ENCODE results near the gene FRMD3.

FRMD3 gene

GRCh38 chr9:83431101-83432060, 106.8 kb downstream of the FRMD3 start:
- DNase-seq, result no peak

- DNase-seq, result no peak
Observed at GRCh38 chr9:83430681-83431080, 107.5 kb downstream of the FRMD3 start.

GRCh38 chr9:83429229-83429628, 109.0 kb downstream of the FRMD3 start:
- no peak for DNase-seq

- no peak for DNase-seq
Observed at GRCh38 chr9:83425240-83425639, 113.0 kb downstream of the FRMD3 start.

GRCh38 chr9:83424831-83425230, 113.4 kb downstream of the FRMD3 start:
- no peak for DNase-seq

GRCh38 chr9:83423815-83424707, 114.1 kb downstream of the FRMD3 start:
- DNase-seq, result no peak

GRCh38 chr9:83422527-83422926, 115.7 kb downstream of the FRMD3 start:
- no peak for DNase-seq

- DNase-seq, result no peak
Observed at GRCh38 chr9:83420486-83420885, 117.7 kb downstream of the FRMD3 start.

- DNase-seq, result peak; percentile 27
Observed at GRCh38 chr9:83419961-83420360, 118.2 kb downstream of the FRMD3 start.

GRCh38 chr9:83418283-83418682, 119.9 kb downstream of the FRMD3 start:
- DNase-seq, result no peak

- no peak for DNase-seq
Observed at GRCh38 chr9:83413367-83413766, 124.8 kb downstream of the FRMD3 start.

- DNase-seq, result no peak
Observed at GRCh38 chr9:83410701-83411100, 127.5 kb downstream of the FRMD3 start.

GRCh38 chr9:83406921-83407320, 131.3 kb downstream of the FRMD3 start:
- no peak for DNase-seq

- no peak for DNase-seq
Observed at GRCh38 chr9:83405759-83406158, 132.4 kb downstream of the FRMD3 start.

- DNase-seq, result no peak
Observed at GRCh38 chr9:83403527-83404238, 134.5 kb downstream of the FRMD3 start.

- no peak for DNase-seq
Observed at GRCh38 chr9:83401328-83401900, 136.8 kb downstream of the FRMD3 start.

GRCh38 chr9:83396813-83397212, 141.4 kb downstream of the FRMD3 start:
- no peak for DNase-seq

GRCh38 chr9:83396342-83396741, 141.9 kb downstream of the FRMD3 start:
- DNase-seq, result no peak

- DNase-seq, result no peak
Observed at GRCh38 chr9:83392228-83392627, 146.0 kb downstream of the FRMD3 start.

- no peak for DNase-seq
Observed at GRCh38 chr9:83388346-83388745, 149.9 kb downstream of the FRMD3 start.

- DNase-seq, result no peak
Observed at GRCh38 chr9:83387401-83388185, 150.6 kb downstream of the FRMD3 start.

GRCh38 chr9:83385317-83385716, 152.9 kb downstream of the FRMD3 start:
- peak; percentile 70 for DNase-seq
